ENCODE data around the gene INSIG1. TPM values are rescaled to one million over a fixed set of nuclear protein-coding genes. Genes with fewer than 3 reads are reported as not detected.

INSIG1 gene
- total and polyA plus RNA-seq, 4 donors = 54.2 to 264 (median 119) TPM

GRCh38 chr7:155338632-155339320 is 41.1 kb downstream of the INSIG1 start:
- no peak for ATAC-seq (ENCODE audit: insufficient read depth, low FRiP score)
- H3K9me3 ChIP-seq (ENCODE audit: control insufficient read depth in 4 of 4, insufficient read depth in 3 of 4, low read length in 3 of 4) = no peaks in the 10 kb centered on the region
- TF ChIP-seq, protein P1, sequence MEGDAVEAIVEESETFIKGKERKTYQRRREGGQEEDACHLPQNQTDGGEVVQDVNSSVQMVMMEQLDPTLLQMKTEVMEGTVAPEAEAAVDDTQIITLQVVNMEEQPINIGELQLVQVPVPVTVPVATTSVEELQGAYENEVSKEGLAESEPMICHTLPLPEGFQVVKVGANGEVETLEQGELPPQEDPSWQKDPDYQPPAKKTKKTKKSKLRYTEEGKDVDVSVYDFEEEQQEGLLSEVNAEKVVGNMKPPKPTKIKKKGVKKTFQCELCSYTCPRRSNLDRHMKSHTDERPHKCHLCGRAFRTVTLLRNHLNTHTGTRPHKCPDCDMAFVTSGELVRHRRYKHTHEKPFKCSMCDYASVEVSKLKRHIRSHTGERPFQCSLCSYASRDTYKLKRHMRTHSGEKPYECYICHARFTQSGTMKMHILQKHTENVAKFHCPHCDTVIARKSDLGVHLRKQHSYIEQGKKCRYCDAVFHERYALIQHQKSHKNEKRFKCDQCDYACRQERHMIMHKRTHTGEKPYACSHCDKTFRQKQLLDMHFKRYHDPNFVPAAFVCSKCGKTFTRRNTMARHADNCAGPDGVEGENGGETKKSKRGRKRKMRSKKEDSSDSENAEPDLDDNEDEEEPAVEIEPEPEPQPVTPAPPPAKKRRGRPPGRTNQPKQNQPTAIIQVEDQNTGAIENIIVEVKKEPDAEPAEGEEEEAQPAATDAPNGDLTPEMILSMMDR (IDR thresholded peaks at IDR 0.05; ENCODE audit: control extremely low read depth, extremely low read depth) = no peak
- H3K9ac ChIP-seq (ENCODE audit: insufficient read depth in 1 of 2, low read length in 2 of 2) = no peak overlapping the region
- H3K4me1 ChIP-seq (ENCODE audit: control insufficient read depth in 5 of 5, insufficient read depth in 5 of 5, low read length in 5 of 5) = no peaks in the 10 kb centered on the region
- 62 to 64% methylated on average over 25 of the region's 25 CpGs for WGBS, 2 donors
- peaks cover 0 to 22% (median 0%) of the 10 kb centered on the region in 3 donors for H3K27me3 ChIP-seq (ENCODE audit: control insufficient read depth in 3 of 3, insufficient read depth in 3 of 3, low read length in 2 of 3)
- no peak for DNase-seq
- H3K4me3 ChIP-seq = no peak overlapping the region
- H3K27ac ChIP-seq (ENCODE audit: low read depth in 1 of 2, low read length in 1 of 2) = no peak overlapping the region
- H3K36me3 ChIP-seq (ENCODE audit: control insufficient read depth in 4 of 4, insufficient read depth in 4 of 4, low read length in 4 of 4) = no peaks in the 10 kb centered on the region

DNA sequence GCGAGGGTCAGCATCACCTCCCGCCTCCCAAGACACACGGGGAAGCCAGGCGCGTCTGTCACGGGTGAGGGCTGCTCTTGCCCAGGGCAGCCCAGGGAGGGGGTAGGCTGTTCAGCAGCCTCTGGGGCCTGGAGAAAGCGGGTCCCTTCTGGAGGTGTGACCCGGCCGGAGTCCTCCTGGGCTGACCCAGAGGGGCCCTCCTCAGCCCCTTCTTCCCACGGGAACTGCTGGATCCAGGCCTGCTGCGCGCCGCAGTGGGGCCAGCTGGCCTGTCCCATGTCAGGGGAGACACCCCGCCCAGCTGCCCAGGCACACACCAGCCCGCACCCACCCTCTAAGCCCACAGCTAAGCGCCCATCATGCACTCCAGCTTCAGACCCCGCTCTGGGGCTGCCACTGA is 41.8 kb downstream of the INSIG1 start:
- DNase-seq (no peak), ATAC-seq (ENCODE audit: insufficient read depth, low FRiP score) (no peak)
- H3K27ac ChIP-seq (ENCODE audit: low read depth in 1 of 2, low read length in 1 of 2) = no peak overlapping the region
- H3K9ac ChIP-seq (ENCODE audit: insufficient read depth in 1 of 2, low read length in 2 of 2) = no peak overlapping the region
- TF ChIP-seq, protein P1 (IDR thresholded peaks at IDR 0.05; ENCODE audit: control extremely low read depth, extremely low read depth) = no peak
- H3K27me3 ChIP-seq (ENCODE audit: control insufficient read depth in 3 of 3, insufficient read depth in 3 of 3, low read length in 2 of 3) = peaks cover 0 to 18% (median 0%) of the 10 kb centered on the region in 3 donors
- H3K4me1 ChIP-seq (ENCODE audit: control insufficient read depth in 5 of 5, insufficient read depth in 5 of 5, low read length in 5 of 5) = peaks cover 0 to under 1% (median 0%) of the 10 kb centered on the region in 5 donors
- H3K9me3 ChIP-seq (ENCODE audit: control insufficient read depth in 4 of 4, insufficient read depth in 3 of 4, low read length in 3 of 4) = no peaks in the 10 kb centered on the region
- no peaks in the 10 kb centered on the region for H3K36me3 ChIP-seq (ENCODE audit: control insufficient read depth in 4 of 4, insufficient read depth in 4 of 4, low read length in 4 of 4)
- WGBS, 2 donors = 74 to 81% methylated on average over 17 of the region's 17 CpGs
- no peak overlapping the region for H3K4me3 ChIP-seq

GRCh38 chr7:155340071-155340531 is 42.4 kb downstream of the INSIG1 start:
- no peaks in the 10 kb centered on the region for H3K36me3 ChIP-seq (ENCODE audit: control insufficient read depth in 4 of 4, insufficient read depth in 4 of 4, low read length in 4 of 4)
- no peak overlapping the region for H3K27ac ChIP-seq (ENCODE audit: low read depth in 1 of 2, low read length in 1 of 2)
- H3K9me3 ChIP-seq (ENCODE audit: control insufficient read depth in 4 of 4, insufficient read depth in 3 of 4, low read length in 3 of 4) = no peaks in the 10 kb centered on the region
- TF ChIP-seq, protein P1 (IDR thresholded peaks at IDR 0.05; ENCODE audit: control extremely low read depth, extremely low read depth) = no peak
- H3K27me3 ChIP-seq (ENCODE audit: control insufficient read depth in 3 of 3, insufficient read depth in 3 of 3, low read length in 2 of 3) = peaks cover 0 to 15% (median 0%) of the 10 kb centered on the region in 3 donors
- H3K4me1 ChIP-seq (ENCODE audit: control insufficient read depth in 5 of 5, insufficient read depth in 5 of 5, low read length in 5 of 5) = peaks cover 0 to 4% (median 0%) of the 10 kb centered on the region in 5 donors
- WGBS, 2 donors = 80 to 83% methylated on average over 14 of the region's 14 CpGs
- no peak for DNase-seq
- no peak overlapping the region for H3K4me3 ChIP-seq
- no peak for ATAC-seq (ENCODE audit: insufficient read depth, low FRiP score)
- H3K9ac ChIP-seq (ENCODE audit: insufficient read depth in 1 of 2, low read length in 2 of 2) = no peak overlapping the region
